ENCODE measurements around the gene C11orf42.

The C11orf42 gene

GRCh38 chr11:6204706-6205105 lies 651 bp upstream of the C11orf42 start:
- Mint-ChIP-seq H3K36me3 (ENCODE audit: low read depth) (peaks cover 6% of the 10 kb centered on the region), H3K27me3 (ENCODE audit: low read depth) (no peaks in the 10 kb centered on the region), H3K4me3 (no peak overlapping the region), H3K9me3 (no peaks in the 10 kb centered on the region), H3K27ac (no peak overlapping the region), H3K4me1 (ENCODE audit: low read depth) (peaks cover 26% of the 10 kb centered on the region)
- DNase-seq (ENCODE audit: low spot score): no peak

- Mint-ChIP-seq H3K9me3 (no peaks in the 10 kb centered on the region), H3K27ac (no peak overlapping the region), H3K4me3 (no peak overlapping the region), H3K27me3 (ENCODE audit: low read depth) (no peaks in the 10 kb centered on the region), H3K4me1 (ENCODE audit: low read depth) (peaks cover 17% of the 10 kb centered on the region), H3K36me3 (ENCODE audit: low read depth) (peaks cover 6% of the 10 kb centered on the region)
- DNase-seq (ENCODE audit: low spot score): no peak
Measured at GRCh38 chr11:6206456-6207180, 1.3 kb downstream of the C11orf42 start.

- peaks cover 3% of the 10 kb centered on the region for H3K36me3 Mint-ChIP-seq (ENCODE audit: low read depth)
- DNase-seq (ENCODE audit: low spot score): no peak
- no peaks in the 10 kb centered on the region for H3K9me3 Mint-ChIP-seq
- no peak overlapping the region for H3K27ac Mint-ChIP-seq
- H3K27me3 Mint-ChIP-seq (ENCODE audit: low read depth): no peaks in the 10 kb centered on the region
- no peaks in the 10 kb centered on the region for H3K4me1 Mint-ChIP-seq (ENCODE audit: low read depth)
- H3K4me3 Mint-ChIP-seq: no peak overlapping the region
Measured at GRCh38 chr11:6209801-6210200, 4.4 kb downstream of the C11orf42 start.

GRCh38 chr11:6210274-6210955 lies 5.1 kb downstream of the C11orf42 start:
- Mint-ChIP-seq H3K4me3 (no peak overlapping the region), H3K27ac (no peak overlapping the region), H3K4me1 (ENCODE audit: low read depth) (no peaks in the 10 kb centered on the region), H3K27me3 (ENCODE audit: low read depth) (no peaks in the 10 kb centered on the region), H3K36me3 (ENCODE audit: low read depth) (peaks cover 3% of the 10 kb centered on the region), H3K9me3 (no peaks in the 10 kb centered on the region)
- DNase-seq (ENCODE audit: low spot score): no peak

- Mint-ChIP-seq H3K27ac (no peak overlapping the region), H3K27me3 (ENCODE audit: low read depth) (no peaks in the 10 kb centered on the region), H3K9me3 (no peaks in the 10 kb centered on the region), H3K4me1 (ENCODE audit: low read depth) (peaks cover 2% of the 10 kb centered on the region), H3K4me3 (no peak overlapping the region), H3K36me3 (ENCODE audit: low read depth) (peaks cover 10% of the 10 kb centered on the region)
- no peak for DNase-seq (ENCODE audit: low spot score)
Measured at GRCh38 chr11:6214530-6214929, 9.2 kb downstream of the C11orf42 start.

- Mint-ChIP-seq H3K27me3 (ENCODE audit: low read depth) (no peaks in the 10 kb centered on the region), H3K9me3 (no peaks in the 10 kb centered on the region), H3K27ac (no peak overlapping the region), H3K4me1 (ENCODE audit: low read depth) (peaks cover 4% of the 10 kb centered on the region), H3K4me3 (no peak overlapping the region), H3K36me3 (ENCODE audit: low read depth) (peaks cover 15% of the 10 kb centered on the region)
- DNase-seq (ENCODE audit: low spot score): no peak
Measured at GRCh38 chr11:6216501-6216900, 11.1 kb downstream of the C11orf42 start.

- H3K27ac Mint-ChIP-seq: no peak overlapping the region
- H3K9me3 Mint-ChIP-seq: no peaks in the 10 kb centered on the region
- peaks cover 4% of the 10 kb centered on the region for H3K4me1 Mint-ChIP-seq (ENCODE audit: low read depth)
- no peak for DNase-seq (ENCODE audit: low spot score)
- H3K4me3 Mint-ChIP-seq: no peak overlapping the region
- H3K36me3 Mint-ChIP-seq (ENCODE audit: low read depth): peaks cover 27% of the 10 kb centered on the region
- no peaks in the 10 kb centered on the region for H3K27me3 Mint-ChIP-seq (ENCODE audit: low read depth)
Measured at GRCh38 chr11:6217722-6218121, 12.4 kb downstream of the C11orf42 start.

- no peak overlapping the region for H3K4me3 Mint-ChIP-seq
- no peak overlapping the region for H3K27ac Mint-ChIP-seq
- peaks cover 33% of the 10 kb centered on the region for H3K36me3 Mint-ChIP-seq (ENCODE audit: low read depth)
- DNase-seq (ENCODE audit: low spot score): no peak
- no peaks in the 10 kb centered on the region for H3K27me3 Mint-ChIP-seq (ENCODE audit: low read depth)
- H3K4me1 Mint-ChIP-seq (ENCODE audit: low read depth): peaks cover 4% of the 10 kb centered on the region
- no peaks in the 10 kb centered on the region for H3K9me3 Mint-ChIP-seq
Measured at GRCh38 chr11:6219359-6219758, 14.0 kb downstream of the C11orf42 start.

GRCh38 chr11:6223854-6224253 lies 18.5 kb downstream of the C11orf42 start:
- no peak overlapping the region for H3K27ac Mint-ChIP-seq
- peaks cover 12% of the 10 kb centered on the region for H3K4me1 Mint-ChIP-seq (ENCODE audit: low read depth)

GRCh38 chr11:6224421-6224820 lies 19.1 kb downstream of the C11orf42 start:
- no peaks in the 10 kb centered on the region for H3K9me3 Mint-ChIP-seq
- no peak for DNase-seq (ENCODE audit: low spot score)
- no peak overlapping the region for H3K4me3 Mint-ChIP-seq
- H3K27me3 Mint-ChIP-seq (ENCODE audit: low read depth): no peaks in the 10 kb centered on the region
- H3K27ac Mint-ChIP-seq: no peak overlapping the region
- peaks cover 27% of the 10 kb centered on the region for H3K36me3 Mint-ChIP-seq (ENCODE audit: low read depth)
- H3K4me1 Mint-ChIP-seq (ENCODE audit: low read depth): peaks cover 13% of the 10 kb centered on the region

More at GRCh38 chr11:6223854-6224253, 18.5 kb downstream of the C11orf42 start:
- Mint-ChIP-seq H3K27me3 (ENCODE audit: low read depth) (no peaks in the 10 kb centered on the region), H3K36me3 (ENCODE audit: low read depth) (peaks cover 27% of the 10 kb centered on the region), H3K9me3 (no peaks in the 10 kb centered on the region), H3K4me3 (no peak overlapping the region)
- no peak for DNase-seq (ENCODE audit: low spot score)

GRCh38 chr11:6225024-6225423 lies 19.7 kb downstream of the C11orf42 start:
- no peak for DNase-seq (ENCODE audit: low spot score)
- Mint-ChIP-seq H3K4me3 (no peak overlapping the region), H3K9me3 (no peaks in the 10 kb centered on the region), H3K27me3 (ENCODE audit: low read depth) (no peaks in the 10 kb centered on the region), H3K36me3 (ENCODE audit: low read depth) (peaks cover 25% of the 10 kb centered on the region), H3K27ac (no peak overlapping the region), H3K4me1 (ENCODE audit: low read depth) (peaks cover 17% of the 10 kb centered on the region)

GRCh38 chr11:6225896-6226295 lies 20.5 kb downstream of the C11orf42 start:
- H3K27me3 Mint-ChIP-seq (ENCODE audit: low read depth): no peaks in the 10 kb centered on the region
- H3K36me3 Mint-ChIP-seq (ENCODE audit: low read depth): peaks cover 24% of the 10 kb centered on the region
- H3K27ac Mint-ChIP-seq: no peak overlapping the region
- peaks cover 26% of the 10 kb centered on the region for H3K4me1 Mint-ChIP-seq (ENCODE audit: low read depth)
- H3K9me3 Mint-ChIP-seq: no peaks in the 10 kb centered on the region
- no peak for DNase-seq (ENCODE audit: low spot score)
- H3K4me3 Mint-ChIP-seq: no peak overlapping the region

- peaks cover 33% of the 10 kb centered on the region for H3K4me1 Mint-ChIP-seq (ENCODE audit: low read depth)
- no peak for DNase-seq (ENCODE audit: low spot score)
Measured at GRCh38 chr11:6228520-6228919, 23.2 kb downstream of the C11orf42 start.

GRCh38 chr11:6229911-6230310 lies 24.6 kb downstream of the C11orf42 start:
- DNase-seq (ENCODE audit: low spot score): no peak
- Mint-ChIP-seq H3K27me3 (ENCODE audit: low read depth) (no peaks in the 10 kb centered on the region), H3K36me3 (ENCODE audit: low read depth) (peaks cover 5% of the 10 kb centered on the region), H3K4me3 (peak overlapping the region; percentile 39), H3K27ac (no peak overlapping the region), H3K9me3 (no peaks in the 10 kb centered on the region), H3K4me1 (ENCODE audit: low read depth) (peaks cover 37% of the 10 kb centered on the region)

More at GRCh38 chr11:6228520-6228919, 23.2 kb downstream of the C11orf42 start:
- no peak overlapping the region for H3K27ac Mint-ChIP-seq
- H3K4me3 Mint-ChIP-seq: no peak overlapping the region
- no peaks in the 10 kb centered on the region for H3K27me3 Mint-ChIP-seq (ENCODE audit: low read depth)
- no peaks in the 10 kb centered on the region for H3K9me3 Mint-ChIP-seq
- peaks cover 5% of the 10 kb centered on the region for H3K36me3 Mint-ChIP-seq (ENCODE audit: low read depth)

Measured in T-helper 2 cell treated with Interferon-gamma antibody and Interleukin-4, amounts not matched to agents 5 μg/mL and 100 μg/mL, for 36 hours (primary cell).